Measurements from ENCODE around the gene CAMSAP3. TPM values are rescaled to one million over a fixed set of nuclear protein-coding genes. Genes with fewer than 3 reads are reported as not detected.

Gene CAMSAP3
- total and polyA plus RNA-seq, 2 donors (not counting 1 experiment from before 2014, with no cell fraction given), result 1.0 to 1.3 TPM

DNA sequence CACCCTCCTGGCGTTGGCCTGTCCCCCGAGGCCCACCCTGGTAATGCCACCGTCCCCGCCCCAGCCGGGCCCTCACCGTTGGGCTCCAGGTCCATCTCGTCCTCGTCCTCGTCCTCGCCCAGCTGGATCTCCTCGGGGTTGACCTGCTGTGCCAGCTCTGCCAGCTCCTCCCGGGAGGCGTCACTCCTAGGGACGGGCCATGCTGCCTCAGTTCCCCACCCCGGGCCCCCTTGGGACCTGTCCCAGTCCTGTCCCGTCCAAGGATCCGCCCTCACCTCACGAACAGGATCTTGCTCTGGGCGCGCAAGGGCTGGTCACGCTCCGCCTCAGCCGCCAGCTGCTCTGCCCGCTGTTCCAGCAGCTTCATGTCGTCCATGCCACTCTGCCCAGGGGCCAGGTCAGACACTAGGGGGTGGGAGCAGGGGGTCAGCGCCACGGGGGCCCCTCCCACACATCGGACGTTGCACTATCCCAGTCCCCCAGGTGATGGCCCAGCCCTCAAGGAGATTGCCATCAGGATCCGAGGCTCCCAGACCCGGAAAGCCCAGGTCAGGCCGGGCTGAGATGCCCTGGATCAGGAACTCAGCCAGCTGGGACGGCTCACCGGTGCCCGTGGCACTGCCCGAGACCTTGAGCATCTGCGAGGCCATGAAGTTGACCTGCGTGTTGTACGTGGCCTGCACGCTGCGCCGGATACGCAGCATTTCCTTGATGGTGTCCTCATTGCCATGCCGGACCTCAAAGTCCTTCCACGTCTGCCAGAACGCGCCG is 24.2 kb downstream of the CAMSAP3 start:
- Histone ChIP-seq H3K9ac (ENCODE audit: low read length) (no peak overlapping the region), H3K27me3 (replicated peaks in 1 of 4; ENCODE audit: control extremely low read depth in 1 of 4, control insufficient read depth in 3 of 4, insufficient read depth in 4 of 4, low read length in 3 of 4) (no peaks in the 10 kb centered on the region), H3K4me2 (replicated peaks; ENCODE audit: low read depth, low read length, poor library complexity, severe bottlenecking) (no peak overlapping the region), H2AFZ (ENCODE audit: insufficient read depth, low read depth, low read length, poor library complexity, severe bottlenecking) (no peak overlapping the region), H4K20me1 (ENCODE audit: control insufficient read depth, insufficient read depth, low read length, poor library complexity, severe bottlenecking) (peaks cover 6% of the 10 kb centered on the region), H3K36me3 (replicated peaks in 1 of 2; ENCODE audit: control extremely low read depth in 1 of 2, control insufficient read depth in 1 of 2, extremely low read depth in 1 of 2, insufficient read depth in 2 of 2, low read length in 1 of 2) (peaks cover 5 to 56% of the 10 kb centered on the region in 2 experiments), H3K9me3 (ENCODE audit: control extremely low read depth in 1 of 3, control insufficient read depth in 2 of 3, insufficient read depth in 1 of 3, low read length in 2 of 3) (peaks cover 0 to 6% (median 0%) of the 10 kb centered on the region in 3 donors), H3K4me1 (ENCODE audit: control insufficient read depth in 2 of 2, insufficient read depth in 2 of 2, low read length in 2 of 2) (no peaks in the 10 kb centered on the region), H3K27ac (ENCODE audit: low read length in 2 of 2) (no peak overlapping the region), H3K4me3 (ENCODE audit: control extremely low read depth in 1 of 5, extremely low read depth in 1 of 5, insufficient read depth in 1 of 5, low read depth in 2 of 5, low read length in 4 of 5) (no peak overlapping the region), H3K79me2 (ENCODE audit: control insufficient read depth, insufficient read depth, low read length) (no peaks in the 10 kb centered on the region)
- no peak for DNase-seq
- ChIA-PET CTCF (no interaction called here), POLR2A (interaction anchor here (0.7 kb wide), 1 partner anchor 61 kb away, joined by 5 read pairs; the partner anchor contains the start of gene TRAPPC5)
- Mint-ChIP-seq H3K9me3 (ENCODE audit: insufficient read depth) (no peaks in the 10 kb centered on the region), H3K27me3 (no peaks in the 10 kb centered on the region), H3K27ac (no peak overlapping the region), H3K4me1 (no peaks in the 10 kb centered on the region), H3K4me3 (no peak overlapping the region)
- no peak for TF ChIP-seq CTCF (IDR thresholded peaks at IDR 0.05)
- TF ChIP-seq EZH2 (IDR thresholded peaks at IDR 0.05; ENCODE audit: borderline replicate concordance, insufficient read depth, low read depth, low read length, poor library complexity, severe bottlenecking), result no peak
- intact Hi-C loops (cut with micrococcal nuclease), result no loop called here
- WGBS (ENCODE audit: insufficient coverage), result 96% methylated on average over 43 of the region's 48 CpGs
- no peak for ATAC-seq (ENCODE audit: low read depth)

All from B cell (primary cell).